NB4 (cell line): Measurements from ENCODE around the gene ATG4D.

Experiments used
- CTCF ChIP-seq: IDR thresholded peaks from one replicate; pipeline ENCODE4 v1.5.1; 2012; ENCODE audit warnings: low read depth, low read length
- MAX ChIP-seq: IDR thresholded peaks from 2 replicates; pipeline ENCODE4 v1.6.1; 2011; ENCODE audit warnings: low read depth, low read length
- MYC ChIP-seq: IDR thresholded peaks from 2 replicates; pipeline ENCODE4 v1.6.1; 2011; ENCODE audit warnings: low read depth, low read length
- POLR2A ChIP-seq: IDR thresholded peaks from 2 replicates; pipeline ENCODE4 v1.6.1; 2011; ENCODE audit warnings: mild to moderate bottlenecking; ENCODE audit not compliant: insufficient read length; ENCODE audit errors: extremely low read depth

- no peak for TF ChIP-seq POLR2A
- no peak for TF ChIP-seq CTCF
- no peak for TF ChIP-seq MAX
- TF ChIP-seq MYC = no peak
These were observed 44.0 kb upstream of the ATG4D start for GRCh38 chr19:10499550-10500246.
